ENCODE measurements around the gene GLIS1. TPM values are rescaled to one million over a fixed set of nuclear protein-coding genes. Genes with fewer than 3 reads are reported as not detected.

GLIS1 gene
- total and polyA plus RNA-seq, 2 experiments from 2014 or later = 0.13 to 1.3 TPM

DNA sequence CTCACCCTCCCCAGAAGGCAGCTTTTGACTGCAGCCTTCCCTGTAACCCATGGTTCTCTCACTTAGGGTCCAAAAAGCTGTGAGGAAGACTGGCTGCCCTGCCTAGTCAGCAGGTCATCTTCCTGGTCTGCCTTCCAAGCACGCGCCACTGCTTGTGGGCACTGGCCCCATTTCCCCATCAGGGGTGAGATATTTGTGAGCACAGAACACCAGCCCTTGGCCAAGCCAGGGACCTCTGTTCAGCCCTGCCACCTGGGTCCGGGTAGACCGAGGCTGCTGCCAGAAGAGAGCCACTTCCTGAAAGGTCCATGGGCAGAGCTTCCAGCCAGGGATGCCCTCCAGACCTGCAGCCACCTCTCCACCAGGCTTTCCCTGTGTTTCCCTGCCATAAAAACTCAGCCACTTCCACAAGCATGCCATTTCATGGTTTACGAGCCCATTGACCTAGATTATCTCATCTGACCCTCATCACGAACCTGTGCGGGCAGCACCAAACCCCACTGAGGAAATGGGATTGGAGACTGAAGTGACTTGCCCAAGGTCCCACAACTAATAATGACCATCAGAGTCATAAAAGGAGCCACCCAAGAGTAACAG, 40.5 kb downstream of the GLIS1 start:
- Histone ChIP-seq H3K4me1 (ENCODE audit: insufficient read depth) (peaks cover 4% of the 10 kb centered on the region), H3K9me3 (ENCODE audit: low read depth) (no peaks in the 10 kb centered on the region), H3K27ac (no peak overlapping the region), H3K27me3 (no peaks in the 10 kb centered on the region), H4K20me1 (ENCODE audit: insufficient read depth, poor library complexity, severe bottlenecking) (no peaks in the 10 kb centered on the region), H3K4me3 (no peak overlapping the region), H2AFZ (no peak overlapping the region), H3K79me2 (no peaks in the 10 kb centered on the region), H3K36me3 (replicated peaks; ENCODE audit: insufficient read depth, low read depth) (no peaks in the 10 kb centered on the region), H3K4me2 (no peak overlapping the region), H3K9me2 (replicated peaks; ENCODE audit: insufficient read depth) (no peaks in the 10 kb centered on the region)
- 80% methylated on average over 7 of the region's 7 CpGs for WGBS (ENCODE audit: low lambda C conversion rate, missing lambda C conversion rate)
- no peak for DNase-seq (ENCODE audit: low spot score)
- TF ChIP-seq EZH2 (IDR thresholded peaks at IDR 0.05; ENCODE audit: borderline replicate concordance) (no peak), EZH2phosphoT487 (IDR thresholded peaks at IDR 0.05; ENCODE audit: low read depth, severe bottlenecking, unreplicated experiment) (no peak)
- TF ChIP-seq, protein P1, sequence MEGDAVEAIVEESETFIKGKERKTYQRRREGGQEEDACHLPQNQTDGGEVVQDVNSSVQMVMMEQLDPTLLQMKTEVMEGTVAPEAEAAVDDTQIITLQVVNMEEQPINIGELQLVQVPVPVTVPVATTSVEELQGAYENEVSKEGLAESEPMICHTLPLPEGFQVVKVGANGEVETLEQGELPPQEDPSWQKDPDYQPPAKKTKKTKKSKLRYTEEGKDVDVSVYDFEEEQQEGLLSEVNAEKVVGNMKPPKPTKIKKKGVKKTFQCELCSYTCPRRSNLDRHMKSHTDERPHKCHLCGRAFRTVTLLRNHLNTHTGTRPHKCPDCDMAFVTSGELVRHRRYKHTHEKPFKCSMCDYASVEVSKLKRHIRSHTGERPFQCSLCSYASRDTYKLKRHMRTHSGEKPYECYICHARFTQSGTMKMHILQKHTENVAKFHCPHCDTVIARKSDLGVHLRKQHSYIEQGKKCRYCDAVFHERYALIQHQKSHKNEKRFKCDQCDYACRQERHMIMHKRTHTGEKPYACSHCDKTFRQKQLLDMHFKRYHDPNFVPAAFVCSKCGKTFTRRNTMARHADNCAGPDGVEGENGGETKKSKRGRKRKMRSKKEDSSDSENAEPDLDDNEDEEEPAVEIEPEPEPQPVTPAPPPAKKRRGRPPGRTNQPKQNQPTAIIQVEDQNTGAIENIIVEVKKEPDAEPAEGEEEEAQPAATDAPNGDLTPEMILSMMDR (IDR thresholded peaks at IDR 0.05; ENCODE audit: poor library complexity) = no peak

DNA sequence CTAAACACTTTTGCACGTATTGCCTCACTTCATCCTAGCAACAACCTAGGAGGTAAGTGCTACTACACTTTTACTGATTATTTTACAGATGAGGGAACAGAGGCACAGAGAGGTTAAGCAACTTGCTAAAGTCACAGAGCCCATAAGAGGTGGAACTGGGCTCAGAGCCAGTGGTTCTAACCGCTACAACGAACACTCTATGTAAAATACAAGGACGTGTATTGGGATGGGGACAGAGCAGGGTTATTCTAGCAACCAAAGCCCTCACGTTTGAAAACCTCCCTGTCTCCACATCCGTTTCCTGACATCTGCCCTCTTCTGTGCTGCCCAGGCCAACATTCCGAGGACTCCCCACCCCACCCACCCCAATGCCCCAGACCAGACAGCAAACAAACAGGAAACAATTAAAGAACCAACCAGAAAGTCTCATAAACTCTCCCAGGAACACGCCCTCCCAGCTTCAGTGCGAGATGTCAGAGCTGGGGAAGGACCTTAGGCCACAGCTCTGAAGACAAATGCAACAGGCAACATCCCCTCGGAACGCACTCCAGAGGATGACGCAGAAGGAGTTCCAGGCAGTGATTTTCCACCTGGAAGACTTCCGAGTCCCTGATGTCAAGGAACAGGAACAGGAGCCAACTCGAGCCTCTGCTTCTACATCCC, 41.1 kb downstream of the GLIS1 start:
- no peak overlapping the region for H3K4me2 ChIP-seq
- no peak overlapping the region for H2AFZ ChIP-seq
- no peaks in the 10 kb centered on the region for H3K27me3 ChIP-seq
- 55% methylated on average over 14 of the region's 14 CpGs for WGBS (ENCODE audit: low lambda C conversion rate, missing lambda C conversion rate)
- H3K9me3 ChIP-seq (ENCODE audit: low read depth) = no peaks in the 10 kb centered on the region
- no peaks in the 10 kb centered on the region for H3K36me3 ChIP-seq (replicated peaks; ENCODE audit: insufficient read depth, low read depth)
- no peak for DNase-seq (ENCODE audit: low spot score)
- H3K27ac ChIP-seq = no peak overlapping the region
- H3K79me2 ChIP-seq = no peaks in the 10 kb centered on the region
- no peaks in the 10 kb centered on the region for H3K9me2 ChIP-seq (replicated peaks; ENCODE audit: insufficient read depth)
- H3K4me1 ChIP-seq (ENCODE audit: insufficient read depth) = peaks cover 4% of the 10 kb centered on the region
- no peaks in the 10 kb centered on the region for H4K20me1 ChIP-seq (ENCODE audit: insufficient read depth, poor library complexity, severe bottlenecking)
- TF ChIP-seq EZH2phosphoT487 (IDR thresholded peaks at IDR 0.05; ENCODE audit: low read depth, severe bottlenecking, unreplicated experiment) = no peak
- TF ChIP-seq, protein P1 (IDR thresholded peaks at IDR 0.05; ENCODE audit: poor library complexity) = no peak
- TF ChIP-seq EZH2 (IDR thresholded peaks at IDR 0.05; ENCODE audit: borderline replicate concordance) = no peak
- H3K4me3 ChIP-seq = no peak overlapping the region

DNA sequence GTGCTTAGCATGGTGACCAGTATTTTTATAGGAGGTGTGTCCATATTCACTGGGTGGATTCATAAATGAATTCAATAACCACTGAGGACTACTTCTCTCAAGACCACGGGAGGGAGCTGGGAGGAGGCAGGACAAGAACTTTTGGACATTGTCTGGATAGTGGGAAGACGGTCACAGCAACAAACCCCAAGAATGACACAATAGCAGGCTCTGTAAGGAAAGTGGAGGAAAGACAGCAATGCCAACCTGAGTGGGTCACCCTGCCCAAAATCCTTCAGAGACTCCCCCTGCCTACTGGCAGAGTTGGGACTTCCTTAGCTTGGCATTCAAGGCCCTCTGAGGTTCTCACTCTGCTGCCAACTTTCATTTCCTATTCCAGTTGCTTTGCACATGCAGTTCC, 42.0 kb downstream of the GLIS1 start:
- H3K36me3 ChIP-seq (replicated peaks; ENCODE audit: insufficient read depth, low read depth) = no peaks in the 10 kb centered on the region
- no peaks in the 10 kb centered on the region for H3K79me2 ChIP-seq
- H3K27me3 ChIP-seq = no peaks in the 10 kb centered on the region
- no peaks in the 10 kb centered on the region for H4K20me1 ChIP-seq (ENCODE audit: insufficient read depth, poor library complexity, severe bottlenecking)
- TF ChIP-seq EZH2 (IDR thresholded peaks at IDR 0.05; ENCODE audit: borderline replicate concordance) = no peak
- TF ChIP-seq, protein P1 (IDR thresholded peaks at IDR 0.05; ENCODE audit: poor library complexity) = no peak
- TF ChIP-seq EZH2phosphoT487 (IDR thresholded peaks at IDR 0.05; ENCODE audit: low read depth, severe bottlenecking, unreplicated experiment) = no peak
- H3K4me2 ChIP-seq = no peak overlapping the region
- no peak overlapping the region for H3K27ac ChIP-seq
- H3K4me3 ChIP-seq = no peak overlapping the region
- peaks cover 4% of the 10 kb centered on the region for H3K4me1 ChIP-seq (ENCODE audit: insufficient read depth)
- H2AFZ ChIP-seq = no peak overlapping the region
- 100% methylated on average over 2 of the region's 2 CpGs for WGBS (ENCODE audit: low lambda C conversion rate, missing lambda C conversion rate)
- H3K9me2 ChIP-seq (replicated peaks; ENCODE audit: insufficient read depth) = no peaks in the 10 kb centered on the region
- no peak for DNase-seq (ENCODE audit: low spot score)
- no peaks in the 10 kb centered on the region for H3K9me3 ChIP-seq (ENCODE audit: low read depth)
